ENCODE measurements around the gene ILK.

ILK gene

DNA sequence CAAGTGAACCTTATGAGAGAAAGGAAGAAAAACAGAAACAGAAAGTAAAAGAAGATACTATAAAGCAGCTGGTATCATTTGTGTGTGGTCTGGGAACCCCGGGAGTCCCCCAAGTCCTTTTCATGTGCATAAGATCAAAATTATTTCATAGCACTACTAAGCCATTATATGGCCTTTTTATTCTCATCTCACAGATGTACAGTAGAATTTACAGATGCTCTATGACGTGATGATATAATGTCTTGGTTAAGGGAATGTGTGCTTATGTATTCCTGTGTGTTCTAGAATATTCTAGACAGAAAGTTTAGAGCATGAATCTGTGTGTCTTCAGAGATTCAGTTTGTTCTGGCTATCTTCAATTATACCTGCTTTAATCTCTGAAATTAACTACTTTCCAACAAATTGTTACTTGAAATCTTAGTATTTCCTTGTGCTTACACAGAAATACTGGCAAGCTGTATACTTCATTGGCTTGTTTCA is 24.2 kb downstream of the ILK start:
- no peaks in the 10 kb centered on the region for H3K27me3 ChIP-seq (ENCODE audit: insufficient read depth, low read length)
- no peak overlapping the region for H3K9ac ChIP-seq (ENCODE audit: low read depth, low read length)
- H3K4me1 ChIP-seq (ENCODE audit: insufficient read depth, low read length), result no peaks in the 10 kb centered on the region
- no peaks in the 10 kb centered on the region for H3K9me3 ChIP-seq (ENCODE audit: insufficient read depth, low read depth, low read length)
- H3K27ac ChIP-seq (ENCODE audit: low read length), result no peak overlapping the region
- peaks cover 58% of the 10 kb centered on the region; the same call in 1 of the 2 replicates for H3K36me3 ChIP-seq (ENCODE audit: insufficient read depth, low read depth, low read length)
- no peak overlapping the region for H3K4me3 ChIP-seq (ENCODE audit: low read length)

GRCh38 chr11:6628526-6628925 is 25.0 kb downstream of the ILK start:
- H3K9ac ChIP-seq (ENCODE audit: low read depth, low read length), result no peak overlapping the region
- no peaks in the 10 kb centered on the region for H3K27me3 ChIP-seq (ENCODE audit: insufficient read depth, low read length)
- no peaks in the 10 kb centered on the region for H3K4me1 ChIP-seq (ENCODE audit: insufficient read depth, low read length)
- H3K4me3 ChIP-seq (ENCODE audit: low read length), result no peak overlapping the region
- peaks cover 64% of the 10 kb centered on the region; the same call in 1 of the 2 replicates for H3K36me3 ChIP-seq (ENCODE audit: insufficient read depth, low read depth, low read length)
- H3K27ac ChIP-seq (ENCODE audit: low read length), result no peak overlapping the region
- H3K9me3 ChIP-seq (ENCODE audit: insufficient read depth, low read depth, low read length), result no peaks in the 10 kb centered on the region

DNA sequence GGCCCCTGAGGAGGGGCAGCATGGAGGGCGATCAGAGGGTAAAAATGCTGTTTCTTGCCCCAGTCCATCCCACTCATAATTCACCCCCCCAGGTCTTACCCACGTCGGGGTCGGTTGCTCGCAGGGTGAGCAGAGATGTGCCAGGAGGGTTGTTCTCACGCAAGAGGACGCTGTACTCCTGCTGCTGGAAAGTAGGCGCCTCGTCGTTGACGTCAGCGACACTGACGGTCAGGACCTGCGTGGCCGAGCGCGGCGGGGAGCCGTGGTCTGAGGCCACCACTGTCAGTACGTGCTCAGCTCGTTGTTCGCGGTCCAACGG is 26.0 kb downstream of the ILK start:
- no peak overlapping the region for H3K9ac ChIP-seq (ENCODE audit: low read depth, low read length)
- no peaks in the 10 kb centered on the region for H3K4me1 ChIP-seq (ENCODE audit: insufficient read depth, low read length)
- H3K4me3 ChIP-seq (ENCODE audit: low read length), result no peak overlapping the region
- H3K27ac ChIP-seq (ENCODE audit: low read length), result no peak overlapping the region
- H3K9me3 ChIP-seq (ENCODE audit: insufficient read depth, low read depth, low read length), result no peaks in the 10 kb centered on the region
- peaks cover 62% of the 10 kb centered on the region; the same call in 1 of the 2 replicates for H3K36me3 ChIP-seq (ENCODE audit: insufficient read depth, low read depth, low read length)
- H3K27me3 ChIP-seq (ENCODE audit: insufficient read depth, low read length), result no peaks in the 10 kb centered on the region

DNA sequence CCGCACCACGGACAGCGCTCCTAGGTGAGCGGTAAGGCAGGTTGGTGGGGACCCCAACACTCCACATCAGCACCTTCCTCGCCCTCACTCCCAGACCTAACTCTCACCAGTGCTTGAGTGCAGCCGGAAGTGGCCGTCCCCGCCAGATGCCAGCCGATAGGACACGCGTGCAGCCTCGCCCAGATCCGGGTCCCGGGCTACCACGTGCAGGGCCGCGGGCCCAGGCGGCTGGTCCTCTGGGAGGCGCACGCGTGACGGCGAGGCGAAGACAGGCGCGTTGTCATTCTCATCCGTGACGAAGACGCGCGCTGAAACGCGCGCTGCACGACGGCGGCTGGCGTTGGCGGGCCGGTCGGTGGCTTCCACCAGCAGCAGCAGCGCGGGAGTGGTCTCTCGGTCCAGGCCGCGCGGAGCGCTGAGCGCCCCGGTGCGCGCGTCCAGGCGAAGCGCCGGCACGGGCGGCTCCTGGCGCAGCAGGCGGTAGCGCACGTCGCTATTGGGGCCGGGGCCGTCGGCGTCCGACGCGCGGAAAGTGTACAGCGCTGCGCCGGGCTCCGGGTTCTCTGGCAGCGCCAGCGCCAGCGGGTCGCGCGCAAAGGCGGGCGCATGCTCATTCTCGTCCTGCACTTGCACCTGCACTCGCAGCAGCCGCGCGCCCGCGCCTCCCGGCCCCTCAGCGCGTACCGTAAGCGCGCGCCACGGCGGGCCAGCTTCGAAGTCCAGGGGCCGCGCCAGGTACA is 26.5 kb downstream of the ILK start:
- Histone ChIP-seq H3K4me3 (ENCODE audit: low read length) (no peak overlapping the region), H3K9me3 (ENCODE audit: insufficient read depth, low read depth, low read length) (no peaks in the 10 kb centered on the region), H3K9ac (ENCODE audit: low read depth, low read length) (no peak overlapping the region), H3K27ac (ENCODE audit: low read length) (no peak overlapping the region), H3K4me1 (ENCODE audit: insufficient read depth, low read length) (no peaks in the 10 kb centered on the region), H3K36me3 (ENCODE audit: insufficient read depth, low read depth, low read length) (peaks cover 58% of the 10 kb centered on the region; the same call in 1 of the 2 replicates), H3K27me3 (ENCODE audit: insufficient read depth, low read length) (no peaks in the 10 kb centered on the region)

GRCh38 chr11:6630632-6631291 is 27.2 kb downstream of the ILK start:
- Histone ChIP-seq H3K4me3 (ENCODE audit: low read length) (no peak overlapping the region), H3K9me3 (ENCODE audit: insufficient read depth, low read depth, low read length) (no peaks in the 10 kb centered on the region), H3K9ac (ENCODE audit: low read depth, low read length) (no peak overlapping the region), H3K27me3 (ENCODE audit: insufficient read depth, low read length) (no peaks in the 10 kb centered on the region), H3K27ac (ENCODE audit: low read length) (no peak overlapping the region), H3K4me1 (ENCODE audit: insufficient read depth, low read length) (no peaks in the 10 kb centered on the region), H3K36me3 (ENCODE audit: insufficient read depth, low read depth, low read length) (peaks cover 51% of the 10 kb centered on the region; the same call in 1 of the 2 replicates)

DNA sequence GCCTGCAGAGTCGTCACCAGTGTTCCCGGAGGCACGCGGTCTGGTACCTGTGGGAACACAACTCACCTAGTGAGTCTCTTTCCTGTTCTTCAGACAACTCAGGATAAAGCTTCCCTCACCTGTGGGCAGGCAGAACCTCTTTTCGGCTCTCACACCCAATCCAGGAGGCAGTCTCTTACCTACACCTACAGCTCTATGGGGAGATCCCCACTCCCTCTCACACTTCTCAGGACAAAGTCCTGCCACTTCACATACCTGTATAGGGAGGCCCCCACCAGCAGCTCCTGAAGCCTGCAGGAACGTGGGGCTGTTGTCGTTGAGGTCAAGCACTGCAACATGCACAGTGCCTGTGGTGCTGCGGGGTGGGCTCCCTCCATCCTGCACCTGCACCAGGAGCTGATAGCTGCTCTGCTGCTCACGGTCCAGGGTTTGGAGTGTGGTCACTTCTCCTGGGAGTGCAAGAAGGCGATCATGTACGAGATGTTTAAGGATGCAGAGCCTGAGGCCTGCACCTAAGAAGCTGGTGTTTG is 27.9 kb downstream of the ILK start:
- no peaks in the 10 kb centered on the region for H3K27me3 ChIP-seq (ENCODE audit: insufficient read depth, low read length)
- no peak overlapping the region for H3K9ac ChIP-seq (ENCODE audit: low read depth, low read length)
- no peak overlapping the region for H3K4me3 ChIP-seq (ENCODE audit: low read length)
- H3K36me3 ChIP-seq (ENCODE audit: insufficient read depth, low read depth, low read length), result peaks cover 44% of the 10 kb centered on the region; the same call in 1 of the 2 replicates
- no peaks in the 10 kb centered on the region for H3K9me3 ChIP-seq (ENCODE audit: insufficient read depth, low read depth, low read length)
- H3K4me1 ChIP-seq (ENCODE audit: insufficient read depth, low read length), result no peaks in the 10 kb centered on the region
- H3K27ac ChIP-seq (ENCODE audit: low read length), result no peak overlapping the region

DNA sequence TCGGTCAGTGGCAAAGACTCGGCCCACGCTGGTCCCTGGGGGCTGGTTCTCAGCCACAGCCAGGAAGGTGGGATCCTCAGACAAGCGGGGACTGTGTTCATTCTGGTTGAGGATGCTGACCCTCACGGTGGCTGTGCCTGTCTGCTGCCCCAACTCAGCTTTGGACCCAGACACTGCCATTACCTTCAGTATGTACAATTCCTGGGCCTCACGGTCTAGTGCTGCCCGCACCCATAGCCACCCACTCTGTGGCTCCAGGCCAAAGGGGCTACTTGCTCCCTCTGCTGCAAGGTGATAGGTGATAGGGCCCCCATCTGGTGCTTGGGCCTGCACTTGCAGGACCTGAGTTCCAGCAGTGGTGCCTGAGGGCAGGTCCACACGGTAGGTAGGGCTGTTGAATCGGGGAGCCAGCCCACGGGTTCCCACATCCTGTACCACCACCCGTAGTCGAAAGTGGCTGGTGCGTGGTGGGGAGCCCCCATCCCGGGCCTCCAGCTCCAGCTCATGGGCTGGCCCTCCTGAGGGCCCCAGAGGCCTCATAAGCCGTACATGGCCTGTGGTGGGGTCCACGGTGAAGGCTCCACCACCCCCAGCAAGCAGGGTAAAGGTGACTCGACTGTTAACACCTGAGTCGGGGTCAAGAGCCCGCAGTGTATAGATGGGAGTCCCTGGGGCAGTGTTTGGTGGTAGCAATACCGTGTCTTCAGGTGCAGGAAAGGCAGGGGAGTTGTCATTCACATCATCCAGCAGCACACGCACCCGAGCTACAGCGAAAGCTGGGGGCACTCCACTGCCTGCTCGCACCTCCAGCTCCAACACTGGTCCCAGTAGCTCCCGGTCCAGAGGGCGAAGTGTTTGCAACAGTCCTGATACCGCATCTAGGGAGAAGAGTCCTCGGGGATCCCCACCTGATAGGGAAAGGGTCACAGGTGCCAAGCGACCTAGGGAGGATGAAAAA is 28.8 kb downstream of the ILK start:
- no peaks in the 10 kb centered on the region for H3K27me3 ChIP-seq (ENCODE audit: insufficient read depth, low read length)
- H3K27ac ChIP-seq (ENCODE audit: low read length), result no peak overlapping the region
- H3K4me1 ChIP-seq (ENCODE audit: insufficient read depth, low read length), result no peaks in the 10 kb centered on the region
- no peak overlapping the region for H3K4me3 ChIP-seq (ENCODE audit: low read length)
- no peaks in the 10 kb centered on the region for H3K9me3 ChIP-seq (ENCODE audit: insufficient read depth, low read depth, low read length)
- H3K36me3 ChIP-seq (ENCODE audit: insufficient read depth, low read depth, low read length), result peaks cover 34% of the 10 kb centered on the region; the same call in 1 of the 2 replicates
- no peak overlapping the region for H3K9ac ChIP-seq (ENCODE audit: low read depth, low read length)

DNA sequence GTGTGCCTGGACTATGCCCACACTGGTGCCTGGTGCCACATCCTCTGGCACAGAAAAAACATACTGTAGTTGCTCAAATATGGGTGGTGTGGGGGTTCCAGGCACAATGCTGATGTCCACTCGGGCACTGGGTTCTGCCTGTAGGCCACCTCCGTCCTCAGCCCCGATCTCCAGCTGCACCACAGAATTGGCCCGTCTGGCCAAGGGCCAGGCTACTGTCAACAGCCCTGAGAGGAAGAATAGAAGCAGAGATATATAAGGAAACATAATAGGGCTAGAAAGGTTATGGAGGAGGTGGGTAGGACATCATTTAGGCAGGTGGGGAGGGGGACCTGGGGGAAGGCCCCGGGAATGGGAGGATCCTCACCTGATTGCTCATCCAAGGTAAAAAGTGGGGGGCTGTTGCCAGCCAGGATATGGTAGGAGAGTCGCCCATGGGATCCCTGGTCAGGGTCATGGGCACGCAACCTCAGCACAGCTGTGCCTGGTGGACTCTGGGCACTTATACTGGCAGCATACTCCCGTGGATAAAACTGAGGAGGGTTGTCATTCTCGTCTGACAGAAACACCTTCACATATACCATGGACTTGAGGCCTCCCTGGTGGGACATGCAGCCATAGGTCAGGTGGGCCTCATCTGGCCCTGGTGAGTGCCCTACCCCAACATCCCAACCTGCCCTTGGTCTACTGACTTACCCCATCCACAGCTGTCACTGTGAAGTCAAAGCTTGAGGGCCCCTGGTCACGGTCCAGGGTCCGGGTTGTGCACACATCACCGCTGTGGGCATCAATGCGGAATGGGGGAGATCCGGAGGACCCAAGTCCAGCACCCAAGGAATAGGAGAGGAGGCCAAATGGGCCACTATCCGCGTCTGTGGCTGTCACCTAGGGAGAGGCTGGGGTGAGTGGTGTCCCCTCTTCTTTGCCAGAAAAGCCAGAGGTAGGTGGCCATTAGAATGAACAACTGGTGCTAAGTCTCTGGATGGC is 30.1 kb downstream of the ILK start:
- no peak overlapping the region for H3K9ac ChIP-seq (ENCODE audit: low read depth, low read length)
- H3K9me3 ChIP-seq (ENCODE audit: insufficient read depth, low read depth, low read length), result no peaks in the 10 kb centered on the region
- no peak overlapping the region for H3K27ac ChIP-seq (ENCODE audit: low read length)
- H3K36me3 ChIP-seq (ENCODE audit: insufficient read depth, low read depth, low read length), result peaks cover 27% of the 10 kb centered on the region; the same call in 1 of the 2 replicates
- no peaks in the 10 kb centered on the region for H3K27me3 ChIP-seq (ENCODE audit: insufficient read depth, low read length)
- no peak overlapping the region for H3K4me3 ChIP-seq (ENCODE audit: low read length)
- no peaks in the 10 kb centered on the region for H3K4me1 ChIP-seq (ENCODE audit: insufficient read depth, low read length)

- Histone ChIP-seq H3K27ac (ENCODE audit: low read length) (no peak overlapping the region), H3K9ac (ENCODE audit: low read depth, low read length) (no peak overlapping the region), H3K27me3 (ENCODE audit: insufficient read depth, low read length) (no peaks in the 10 kb centered on the region), H3K9me3 (ENCODE audit: insufficient read depth, low read depth, low read length) (no peaks in the 10 kb centered on the region), H3K4me1 (ENCODE audit: insufficient read depth, low read length) (no peaks in the 10 kb centered on the region), H3K4me3 (ENCODE audit: low read length) (no peak overlapping the region), H3K36me3 (ENCODE audit: insufficient read depth, low read depth, low read length) (peaks cover 20% of the 10 kb centered on the region; the same call in 1 of the 2 replicates)
These were observed 31.0 kb downstream of the ILK start for GRCh38 chr11:6634534-6634933.

DNA sequence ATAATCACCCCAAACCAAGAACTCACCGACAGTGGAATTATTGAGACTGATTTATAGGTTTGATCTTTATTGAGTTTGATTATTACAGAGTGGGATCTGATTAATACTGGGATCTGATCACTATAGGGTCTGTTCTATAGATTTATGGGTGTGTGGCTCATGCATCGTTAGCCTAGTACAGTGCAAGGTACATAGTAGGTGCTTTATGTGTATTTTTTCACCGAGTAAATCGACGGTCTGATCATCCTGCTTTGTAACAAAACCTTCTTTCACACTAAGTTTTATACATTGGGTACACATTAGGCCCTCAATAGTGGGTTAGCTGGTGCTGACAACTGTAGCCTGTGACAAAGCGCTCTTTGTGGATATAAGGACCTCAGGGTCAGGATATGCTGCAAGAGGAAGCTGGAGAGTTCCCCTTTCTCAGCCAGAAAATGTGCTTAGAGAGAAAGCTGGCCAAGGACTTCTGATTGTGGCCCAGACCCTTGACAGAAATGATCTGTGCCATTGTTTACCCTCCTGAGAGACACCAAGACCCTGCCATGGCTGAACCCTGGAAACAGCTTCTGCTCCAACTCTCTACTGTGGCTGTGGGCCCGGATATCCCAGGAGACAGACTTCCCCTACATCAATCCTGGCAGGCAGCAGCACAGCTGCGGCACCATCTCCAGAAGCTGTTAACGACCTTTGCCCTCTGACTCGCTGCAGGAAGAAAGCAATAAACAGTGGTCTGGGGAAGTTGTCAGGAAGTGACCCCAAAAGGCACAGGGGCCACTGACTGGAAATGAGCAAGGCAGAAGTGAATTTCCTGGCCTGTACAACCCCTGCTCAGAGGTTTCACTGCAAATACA is 31.7 kb downstream of the ILK start:
- Histone ChIP-seq H3K4me1 (ENCODE audit: insufficient read depth, low read length) (no peaks in the 10 kb centered on the region), H3K9ac (ENCODE audit: low read depth, low read length) (no peak overlapping the region), H3K36me3 (ENCODE audit: insufficient read depth, low read depth, low read length) (peaks cover 20% of the 10 kb centered on the region; the same call in 1 of the 2 replicates), H3K27me3 (ENCODE audit: insufficient read depth, low read length) (no peaks in the 10 kb centered on the region), H3K9me3 (ENCODE audit: insufficient read depth, low read depth, low read length) (no peaks in the 10 kb centered on the region), H3K4me3 (ENCODE audit: low read length) (no peak overlapping the region), H3K27ac (ENCODE audit: low read length) (no peak overlapping the region)

Measured in iPS-20b (cell line).